ENCODE measurements around the gene PTGFRN.

GRCh38 chr1:116949213-116949985 is 39.7 kb downstream of the PTGFRN start:
- no peak for TF ChIP-seq CTCF (IDR thresholded peaks at IDR 0.05)
- no peak for TF ChIP-seq JAZF1 (CRISPR knock-in tag; IDR thresholded peaks at IDR 0.05)
- no peak for TF ChIP-seq FOXP1 (CRISPR knock-in tag; IDR thresholded peaks at IDR 0.05; ENCODE audit: borderline replicate concordance)
- no peak for TF ChIP-seq ATF2 (CRISPR knock-in tag; IDR thresholded peaks at IDR 0.05; ENCODE audit: borderline replicate concordance, low read depth)
- TF ChIP-seq IRF2 (CRISPR knock-in tag; IDR thresholded peaks at IDR 0.05; ENCODE audit: borderline replicate concordance, low read depth): no peak
- TF ChIP-seq NR1H2 (CRISPR knock-in tag; IDR thresholded peaks at IDR 0.05): no peak
- TF ChIP-seq ELF4 (CRISPR knock-in tag; IDR thresholded peaks at IDR 0.05; ENCODE audit: low read depth): no peak
- TF ChIP-seq NR2C2 (CRISPR knock-in tag; IDR thresholded peaks at IDR 0.05): no peak
- TF ChIP-seq SP1 (CRISPR knock-in tag; conservative IDR thresholded peaks at IDR 0.05): no peak
- TF ChIP-seq CREB1 (CRISPR knock-in tag; IDR thresholded peaks at IDR 0.05): no peak
- no peak for TF ChIP-seq CREM (CRISPR knock-in tag; IDR thresholded peaks at IDR 0.05)
- TF ChIP-seq ESRRA (CRISPR knock-in tag; IDR thresholded peaks at IDR 0.05; ENCODE audit: borderline replicate concordance): no peak
- no peak for TF ChIP-seq ATF3 (CRISPR knock-in tag; conservative IDR thresholded peaks at IDR 0.05)
- no peak for TF ChIP-seq E2F4 (CRISPR knock-in tag; IDR thresholded peaks at IDR 0.05; ENCODE audit: borderline replicate concordance, low read depth)

Measured in WTC11 (cell line).